Kidney (tissue), 14 donors: Measurements from ENCODE around the gene FAM221B. TPM values are rescaled to one million over a fixed set of nuclear protein-coding genes. Genes with fewer than 3 reads are reported as not detected.

Experiments
- DNase-seq, 5 donors: peaks; one replicate each; pipeline ENCODE4 v3.0.0-alpha.2; 2013 to 2020
- FAIRE-seq: peaks from 2 replicates; lab custom pipeline; 2012; peaks lifted over from hg19 to GRCh38; lab: Jason Lieb, UNC
- H3K27ac ChIP-seq, 2 donors: one replicate each; pipeline ENCODE4 v1.7.0; 2013; ENCODE audit warnings: low read depth in 2 of 2, low read length in 2 of 2, inconsistent platforms in 1 of 2
- H3K27me3 ChIP-seq: one replicate; pipeline ENCODE4 v1.7.1; 2013; ENCODE audit warnings: low read length, inconsistent platforms; ENCODE audit not compliant: control insufficient read depth, insufficient read depth
- H3K36me3 ChIP-seq, 3 donors: one replicate each; pipeline versions ENCODE4 v1.7.0 to v1.7.1; 2013; ENCODE audit warnings: low read length in 3 of 3, control low read depth in 1 of 3, inconsistent platforms in 1 of 3; ENCODE audit not compliant: insufficient read depth in 3 of 3, control insufficient read depth in 2 of 3
- H3K4me1 ChIP-seq, 3 donors: one replicate each; pipeline versions ENCODE4 v1.7.0 to v1.7.1; 2013; ENCODE audit warnings: low read length in 3 of 3, inconsistent platforms in 1 of 3, low read depth in 1 of 3; ENCODE audit not compliant: control insufficient read depth in 2 of 3, insufficient read depth in 2 of 3
- H3K4me3 ChIP-seq, 3 donors: one replicate each; pipeline versions ENCODE4 v1.7.0 to v1.8.1; 2013; ENCODE audit warnings: low read length in 3 of 3, control low read depth in 1 of 3, inconsistent platforms in 1 of 3
- H3K9ac ChIP-seq, 3 donors: one replicate each; pipeline versions ENCODE4 v1.7.0 to v1.7.1; 2013; ENCODE audit warnings: low read length in 3 of 3, control low read depth in 1 of 3, inconsistent platforms in 1 of 3
- H3K9me3 ChIP-seq, 3 donors: one replicate each; pipeline versions ENCODE4 v1.7.0 to v1.7.1; 2013; ENCODE audit warnings: low read length in 3 of 3, control low read depth in 1 of 3, inconsistent platforms in 1 of 3; ENCODE audit not compliant: control insufficient read depth in 2 of 3, insufficient read depth in 1 of 3
- CTCF ChIP-seq: IDR thresholded peaks from 3 replicates; pipeline ENCODE4 v1.5.1; 2012; ENCODE audit warnings: mild to moderate bottlenecking, moderate library complexity, borderline replicate concordance; ENCODE audit not compliant: insufficient read depth; ENCODE audit errors: extremely low read depth
- intact Hi-C: fragments of 100-400 bp; cut with DNase I; formaldehyde crosslinking; loops from one replicate; pipeline ENCODE4 v1.11.1; 2022
- polyA plus RNA-seq: library from polyadenylated mRNA; stranded (reverse); fragments of 350-450 nt; fragmentation: Illumina TruSeq; extraction: RNeasy Lipid Tissue Mini Kit (QIAGEN cat#74804); gene quantifications from one replicate; pipeline ENCODE4 v1.2.3, GENCODE V29; 2014; ENCODE audit warnings: low read depth, low replicate concordance; ENCODE audit not compliant: insufficient read depth
- total RNA-seq: library from RNA; stranded (reverse); fragmentation: NEBNext Ultra II Directional; extraction: Animal tissue kit (Norgen Biotek cat#: 25700); gene quantifications from one replicate; pipeline ENCODE4 v1.2.1, GENCODE V29; 2021
- donor health status: control.
- donor health status: control.
- donor health status: control.
- donor health status: control.
- donor health status: control.
- donor health status: DM: yes; HTN: yes; CAD: no.
- donor health status: Normal renal cell carcinoma (clear cell type).

Gene FAM221B
- total and polyA plus RNA-seq, 2 donors from 2014 or later = not detected

DNA sequence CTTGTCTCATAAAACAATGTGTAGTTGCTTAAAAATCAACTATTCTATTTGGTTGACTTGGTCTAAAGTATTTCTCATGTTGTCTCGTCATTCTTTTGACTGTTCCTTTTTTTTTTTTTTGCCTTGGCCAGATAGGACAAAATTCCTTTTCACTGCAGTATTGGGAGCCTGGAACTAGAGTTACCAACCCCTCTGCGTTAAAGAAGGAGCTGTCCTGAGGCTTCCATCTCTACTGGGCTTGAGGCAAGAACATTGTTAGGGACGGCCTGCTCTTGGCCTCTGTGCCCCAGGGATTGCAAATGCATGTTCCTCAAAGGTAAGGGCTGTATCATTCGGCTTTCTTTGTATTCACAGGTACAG, 38.5 kb downstream of the FAM221B start:
- TF ChIP-seq CTCF = no peak
- no peak overlapping the region for H3K9ac ChIP-seq
- intact Hi-C loops = loop anchor here (5.0 kb wide), 1 partner anchor 92 kb away; no protein-coding TSS in a partner anchor

DNA sequence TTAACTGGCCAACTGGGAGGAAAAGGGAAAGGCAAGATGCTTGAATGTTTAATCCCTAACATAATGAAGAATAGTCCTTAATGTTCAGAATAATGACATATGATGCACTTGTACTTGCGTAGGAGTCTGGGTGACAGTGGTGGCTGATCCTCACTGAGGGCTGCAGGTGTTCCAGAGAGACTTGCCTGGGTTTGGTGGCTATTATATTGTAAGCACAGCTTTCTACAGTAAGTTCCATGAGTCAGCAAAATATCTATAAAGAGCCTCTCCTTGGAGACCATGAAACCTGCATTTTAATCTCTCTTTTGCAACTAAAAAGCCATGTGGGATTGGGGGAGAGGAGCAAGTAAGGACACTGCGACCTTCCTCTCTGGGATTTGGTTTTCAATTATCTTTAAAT, 39.0 kb downstream of the FAM221B start:
- Histone ChIP-seq H3K9ac (no peak overlapping the region), H3K9me3 (no peaks in the 10 kb centered on the region), H3K4me3 (no peak overlapping the region), H3K4me1 (peaks cover 0 to 9% (median 3%) of the 10 kb centered on the region in 3 donors), H3K36me3 (no peaks in the 10 kb centered on the region), H3K27ac (no peak overlapping the region), H3K27me3 (no peaks in the 10 kb centered on the region)
- DNase-seq (no peak), FAIRE-seq (no peak)
- TF ChIP-seq CTCF = no peak
- intact Hi-C loops = no loop called here

More for the DNA sequence above, 38.5 kb downstream of the FAM221B start:
- no peak for DNase-seq
- H3K27me3 ChIP-seq = no peaks in the 10 kb centered on the region
- H3K36me3 ChIP-seq = no peaks in the 10 kb centered on the region
- H3K4me3 ChIP-seq = no peak overlapping the region
- no peak overlapping the region for H3K27ac ChIP-seq
- peaks cover 0 to 9% (median 3%) of the 10 kb centered on the region in 3 donors for H3K4me1 ChIP-seq
- FAIRE-seq = no peak
- no peaks in the 10 kb centered on the region for H3K9me3 ChIP-seq

- no peaks in the 10 kb centered on the region for H3K4me1 ChIP-seq
- intact Hi-C loops = no loop called here
- H3K9ac ChIP-seq = no peak overlapping the region
- no peaks in the 10 kb centered on the region for H3K27me3 ChIP-seq
- no peak for DNase-seq
- no peaks in the 10 kb centered on the region for H3K9me3 ChIP-seq
- H3K27ac ChIP-seq = no peak overlapping the region
- no peak for FAIRE-seq
- no peak overlapping the region for H3K4me3 ChIP-seq
- H3K36me3 ChIP-seq = no peaks in the 10 kb centered on the region
- no peak for TF ChIP-seq CTCF
These were observed 45.1 kb downstream of the FAM221B start for GRCh38 chr9:35783418-35783817.

DNA sequence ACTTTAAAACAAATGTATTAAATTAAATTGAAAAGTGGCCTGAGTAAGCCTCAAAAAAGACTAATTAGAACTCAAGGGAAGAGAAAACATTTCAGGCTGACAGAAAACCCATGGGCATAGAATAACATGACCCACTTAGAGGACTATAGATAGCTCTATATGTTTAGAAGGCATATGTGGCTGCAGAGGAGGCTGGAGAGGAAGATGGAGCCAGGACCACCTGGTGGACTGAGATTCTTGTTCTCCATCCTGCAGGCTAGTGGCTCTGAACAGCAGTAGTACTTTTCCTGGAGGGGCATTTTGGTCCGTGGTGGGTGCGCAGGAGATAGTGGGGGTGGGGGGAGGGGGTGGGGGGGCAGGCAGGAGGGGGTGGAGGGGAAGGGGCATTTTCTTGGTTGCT, 47.5 kb downstream of the FAM221B start:
- Histone ChIP-seq H3K9me3 (no peaks in the 10 kb centered on the region), H3K27me3 (no peaks in the 10 kb centered on the region), H3K36me3 (no peaks in the 10 kb centered on the region), H3K9ac (no peak overlapping the region), H3K4me1 (no peaks in the 10 kb centered on the region), H3K4me3 (no peak overlapping the region), H3K27ac (no peak overlapping the region)
- DNase-seq (no peak), FAIRE-seq (no peak)
- no peak for TF ChIP-seq CTCF
- intact Hi-C loops = no loop called here
